GM12872 (cell line): ENCODE results near the gene ACTC1.

Experiments
- TF ChIP-seq, protein P1 (sequence below): IDR thresholded peaks from 3 replicates; pipeline ENCODE4 v1.5.1; 2011; ENCODE audit warnings: low read depth, mild to moderate bottlenecking, low read length, moderate library complexity; ENCODE audit not compliant: insufficient read depth

The ACTC1 gene

DNA sequence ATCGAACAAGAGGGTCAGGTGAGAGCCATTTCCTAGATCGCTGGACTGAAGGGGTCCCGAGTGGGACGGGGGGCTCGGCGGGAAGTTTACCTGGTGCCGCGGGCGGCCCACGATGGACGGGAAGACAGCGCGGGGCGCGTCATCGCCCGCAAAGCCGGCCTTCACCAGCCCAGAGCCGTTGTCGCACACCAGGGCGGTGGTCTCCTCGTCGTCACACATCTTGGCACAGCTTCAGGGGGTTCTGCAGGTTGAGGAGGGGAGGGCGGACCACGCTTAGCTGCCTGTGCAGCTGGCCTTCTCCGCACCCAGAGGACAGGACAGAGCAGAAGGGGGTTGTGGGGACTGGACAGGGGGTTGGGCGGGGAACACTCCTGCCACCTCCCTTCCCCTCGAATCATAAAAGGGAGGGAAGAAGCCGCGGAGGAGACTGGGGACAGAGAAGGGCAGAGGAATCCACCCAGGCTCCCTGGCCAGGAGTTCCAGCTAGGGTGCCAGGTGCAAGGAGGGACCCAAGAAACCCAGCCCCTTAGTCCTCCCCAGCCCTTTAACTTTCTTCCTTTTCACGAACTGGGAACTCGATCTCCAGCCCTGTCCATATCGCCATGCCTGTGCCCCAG lies 651 bp downstream of the ACTC1 start:
- TF ChIP-seq, protein P1, sequence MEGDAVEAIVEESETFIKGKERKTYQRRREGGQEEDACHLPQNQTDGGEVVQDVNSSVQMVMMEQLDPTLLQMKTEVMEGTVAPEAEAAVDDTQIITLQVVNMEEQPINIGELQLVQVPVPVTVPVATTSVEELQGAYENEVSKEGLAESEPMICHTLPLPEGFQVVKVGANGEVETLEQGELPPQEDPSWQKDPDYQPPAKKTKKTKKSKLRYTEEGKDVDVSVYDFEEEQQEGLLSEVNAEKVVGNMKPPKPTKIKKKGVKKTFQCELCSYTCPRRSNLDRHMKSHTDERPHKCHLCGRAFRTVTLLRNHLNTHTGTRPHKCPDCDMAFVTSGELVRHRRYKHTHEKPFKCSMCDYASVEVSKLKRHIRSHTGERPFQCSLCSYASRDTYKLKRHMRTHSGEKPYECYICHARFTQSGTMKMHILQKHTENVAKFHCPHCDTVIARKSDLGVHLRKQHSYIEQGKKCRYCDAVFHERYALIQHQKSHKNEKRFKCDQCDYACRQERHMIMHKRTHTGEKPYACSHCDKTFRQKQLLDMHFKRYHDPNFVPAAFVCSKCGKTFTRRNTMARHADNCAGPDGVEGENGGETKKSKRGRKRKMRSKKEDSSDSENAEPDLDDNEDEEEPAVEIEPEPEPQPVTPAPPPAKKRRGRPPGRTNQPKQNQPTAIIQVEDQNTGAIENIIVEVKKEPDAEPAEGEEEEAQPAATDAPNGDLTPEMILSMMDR = no peak

DNA sequence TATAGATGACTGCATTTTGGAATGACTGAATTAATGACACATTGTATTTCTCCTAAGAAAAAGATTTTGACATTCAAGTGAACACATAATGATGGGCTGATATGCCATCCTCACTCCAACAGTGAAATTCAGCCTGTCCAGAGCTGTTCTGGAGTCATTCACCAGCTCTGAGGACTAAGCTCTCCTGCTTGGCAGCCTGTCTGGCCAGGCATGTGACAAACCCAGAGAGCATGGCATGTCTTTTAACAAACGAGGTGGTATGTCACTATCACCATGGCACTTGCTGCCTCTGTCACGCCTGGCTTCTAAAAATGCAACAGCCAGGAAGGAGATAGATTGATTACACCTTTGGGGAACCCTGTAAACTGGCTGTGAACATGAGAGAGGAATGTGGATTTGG lies 1.4 kb downstream of the ACTC1 start:
- TF ChIP-seq, protein P1 = no peak

DNA sequence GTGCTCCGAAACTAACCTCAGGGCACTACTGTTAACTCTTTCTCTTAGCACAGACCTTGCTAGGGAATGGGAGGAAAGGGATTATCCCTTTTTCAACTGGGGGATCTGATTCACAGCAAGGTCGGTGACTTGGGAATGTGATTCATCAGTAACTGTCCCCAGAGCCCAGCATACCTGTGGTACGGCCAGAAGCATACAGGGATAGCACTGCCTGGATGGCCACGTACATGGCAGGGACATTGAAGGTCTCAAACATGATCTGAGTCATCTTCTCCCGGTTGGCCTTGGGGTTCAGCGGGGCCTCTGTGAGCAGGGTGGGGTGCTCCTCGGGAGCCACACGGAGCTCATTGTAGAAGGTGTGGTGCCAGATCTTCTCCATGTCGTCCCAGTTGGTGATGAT lies 2.3 kb downstream of the ACTC1 start:
- TF ChIP-seq, protein P1 = no peak

DNA sequence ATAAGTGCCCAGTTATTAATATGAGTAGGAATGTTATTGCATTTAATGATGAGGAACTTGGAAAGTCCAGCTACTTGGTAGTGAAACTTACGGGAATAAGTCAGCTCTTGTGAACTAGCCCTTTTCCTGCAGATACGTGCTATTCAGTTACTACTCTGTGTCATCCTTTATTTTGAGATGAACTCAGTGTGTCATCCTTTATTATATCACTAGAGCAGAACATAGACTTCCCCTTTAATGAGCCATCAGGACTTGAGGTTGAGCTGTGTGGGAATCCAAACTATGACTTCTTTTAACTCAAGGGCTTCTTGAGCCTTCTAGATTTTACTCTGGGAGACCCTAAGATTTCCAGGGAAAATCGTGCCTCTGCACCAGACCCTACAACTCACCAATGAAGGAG lies 3.6 kb downstream of the ACTC1 start:
- TF ChIP-seq, protein P1 = no peak

DNA sequence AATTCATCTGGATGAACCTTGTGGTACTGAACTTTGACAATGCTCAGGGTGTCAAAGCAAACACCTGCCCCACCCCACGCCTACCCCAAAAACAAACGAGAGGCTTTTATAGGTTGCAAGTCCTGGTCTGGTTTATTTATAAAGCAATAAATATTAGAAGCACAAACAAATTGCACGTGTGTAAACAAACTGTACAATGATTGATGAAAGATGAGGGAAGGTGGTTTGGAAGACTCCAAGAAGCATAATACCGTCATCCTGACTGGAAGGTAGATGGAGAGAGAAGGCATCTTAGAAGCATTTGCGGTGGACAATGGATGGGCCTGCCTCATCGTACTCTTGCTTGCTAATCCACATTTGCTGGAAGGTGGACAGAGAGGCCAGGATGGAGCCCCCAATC lies 5.2 kb downstream of the ACTC1 start:
- TF ChIP-seq, protein P1 = no peak

DNA sequence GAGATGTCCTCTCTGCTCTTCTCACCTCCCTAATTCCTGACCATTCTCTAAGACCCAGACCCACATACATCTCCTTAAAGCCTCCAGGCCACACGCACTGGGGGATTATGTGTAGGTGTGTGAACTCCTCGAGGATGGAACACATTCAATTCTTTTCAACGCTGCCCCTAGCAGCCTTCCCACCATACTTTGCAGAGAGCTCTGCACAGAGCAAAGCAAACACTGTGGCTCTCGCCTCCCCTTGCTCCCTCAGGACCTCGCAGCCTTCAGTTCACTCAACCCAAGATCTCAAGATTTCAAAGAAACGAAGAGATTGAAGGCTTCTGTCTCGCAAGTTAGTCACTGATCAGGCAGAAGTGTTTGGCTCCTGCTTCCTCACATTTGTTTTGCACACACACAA lies 6.0 kb downstream of the ACTC1 start:
- TF ChIP-seq, protein P1 = no peak

DNA sequence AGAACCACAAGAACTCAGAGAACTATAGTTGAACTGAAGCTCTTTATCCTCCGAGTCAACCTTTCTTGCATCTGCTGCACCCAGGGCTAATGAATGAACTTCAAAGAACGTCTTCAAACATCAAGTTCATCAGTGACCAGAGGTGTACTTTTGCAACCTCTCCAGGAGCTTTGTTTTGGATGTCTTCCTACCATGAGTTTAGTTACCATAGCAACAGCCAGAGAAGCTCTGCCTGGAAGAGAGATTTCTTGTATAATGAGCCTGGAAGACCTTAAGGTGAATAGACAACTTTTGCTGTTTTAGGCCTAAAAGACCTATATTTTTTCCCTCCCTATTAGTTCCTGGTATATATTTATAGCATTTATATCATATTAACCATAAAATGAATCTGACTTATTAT lies 9.1 kb downstream of the ACTC1 start:
- TF ChIP-seq, protein P1 = no peak
